DND-41 (cell line): Measurements from ENCODE around the gene PIK3C2B.

Experiments
- ATAC-seq: fragments of 200-7000 bp; cut with Tn5 transposase; 3 replicates; pipeline ENCODE4 v1.9.1; 2021; ENCODE audit warnings: low read depth; ENCODE audit not compliant: insufficient read depth
- DNase-seq: peaks from one replicate; pipeline ENCODE4 v3.0.0-alpha.2; 2020
- H2AFZ ChIP-seq: 2 replicates; pipeline ENCODE4 v1.6.0; 2012; ENCODE audit warnings: low read depth, low read length
- H3K27ac ChIP-seq: 2 replicates; pipeline ENCODE4 v1.5.1; 2012; ENCODE audit warnings: low read length, inconsistent platforms
- H3K27me3 ChIP-seq: fragments of 200-600 bp; sonication (generic); 2 replicates; pipeline ENCODE4 v1.6.0; 2012; ENCODE audit warnings: low read length, mild to moderate bottlenecking, inconsistent platforms; ENCODE audit not compliant: insufficient read depth, poor library complexity
- H3K36me3 ChIP-seq: 2 replicates; pipeline ENCODE4 v1.5.1; 2012; ENCODE audit warnings: low read length, inconsistent platforms; ENCODE audit not compliant: insufficient read depth
- H3K4me1 ChIP-seq: 2 replicates; pipeline ENCODE4 v1.5.1; 2012; ENCODE audit warnings: mild to moderate bottlenecking, low read length; ENCODE audit not compliant: insufficient read depth
- H3K4me2 ChIP-seq: 2 replicates; pipeline ENCODE4 v1.6.0; 2012; ENCODE audit warnings: mild to moderate bottlenecking, moderate library complexity, low read length, inconsistent platforms; ENCODE audit not compliant: insufficient read depth
- H3K4me3 ChIP-seq, 2 experiments: fragments of 200-600 bp in 1 of 2; shearing (Covaris generic) in 1 of 2; 2 replicates each; pipeline ENCODE4 v1.5.1; 2012 to 2016; ENCODE audit warnings: inconsistent platforms in 2 of 2, low read length in 2 of 2, mild to moderate bottlenecking in 2 of 2, low read depth in 1 of 2, moderate library complexity in 1 of 2
- H3K79me2 ChIP-seq: 2 replicates; pipeline ENCODE4 v1.6.0; 2012; ENCODE audit warnings: low read length, inconsistent platforms; ENCODE audit not compliant: insufficient read depth
- H3K9ac ChIP-seq: 2 replicates; pipeline ENCODE4 v1.6.0; 2012; ENCODE audit warnings: low read depth, mild to moderate bottlenecking, inconsistent platforms, low read length, moderate library complexity
- H3K9me3 ChIP-seq: 2 replicates; pipeline ENCODE4 v1.5.1; 2012; ENCODE audit warnings: low read length, moderate library complexity, mild to moderate bottlenecking, inconsistent platforms; ENCODE audit not compliant: insufficient read depth, severe bottlenecking
- H4K20me1 ChIP-seq: 2 replicates; pipeline ENCODE4 v1.6.0; 2012; ENCODE audit warnings: low read length; ENCODE audit not compliant: insufficient read depth
- EZH2 ChIP-seq: IDR thresholded peaks from 3 replicates; pipeline ENCODE4 v1.6.1; 2012; ENCODE audit warnings: borderline replicate concordance, low read depth, mild to moderate bottlenecking, moderate library complexity, low read length, inconsistent platforms; ENCODE audit not compliant: severe bottlenecking
- TF ChIP-seq, protein P1 (sequence below): IDR thresholded peaks from 2 replicates; pipeline ENCODE4 v1.5.1; 2012; ENCODE audit warnings: borderline replicate concordance, low read length, moderate library complexity, mild to moderate bottlenecking; ENCODE audit not compliant: poor library complexity, severe bottlenecking; ENCODE audit errors: extremely low read depth

The PIK3C2B gene

DNA sequence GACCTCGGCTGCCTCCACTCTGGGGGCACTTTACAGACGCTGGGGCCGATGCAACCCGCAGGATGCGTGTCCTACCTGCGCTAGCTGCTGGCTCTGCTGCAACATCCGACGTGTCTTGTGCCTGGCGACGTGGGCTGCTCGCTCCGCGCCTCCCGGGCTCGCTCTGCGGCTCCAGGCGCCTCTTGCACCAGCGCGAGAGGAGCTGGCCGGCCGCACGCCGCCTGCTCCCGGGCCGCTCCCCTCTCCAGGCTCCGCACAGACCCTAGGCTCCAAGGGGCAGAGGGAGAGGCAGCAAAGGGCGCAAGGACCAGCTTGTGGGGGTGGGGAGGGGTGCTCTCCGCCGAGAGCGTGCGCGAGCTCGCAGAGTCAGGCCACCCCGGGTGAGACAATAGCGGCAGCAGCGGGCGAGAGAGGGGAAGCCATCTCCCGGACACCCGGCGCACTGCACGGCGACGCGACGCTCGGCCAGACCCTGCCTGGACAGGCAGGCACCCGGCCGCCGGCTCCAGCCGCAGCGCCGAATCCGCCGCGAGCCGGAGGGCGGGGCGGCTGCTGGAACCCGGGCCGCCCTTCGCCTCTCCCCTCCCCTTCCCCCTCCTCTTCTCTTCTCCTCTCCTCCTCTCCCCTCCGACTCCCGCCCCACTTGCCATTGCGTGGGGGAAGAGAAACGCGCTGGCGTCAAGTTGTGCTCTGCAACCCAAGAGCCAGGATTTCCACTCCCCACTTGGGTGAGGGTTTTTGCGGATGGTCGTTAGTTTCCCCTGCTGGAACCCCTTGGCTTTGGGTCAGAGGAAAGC, at the start of gene PIK3C2B:
Gene PIK3C2B, minus strand, starts transcription at position 525 of the 797 bp plus-strand sequence. CDS start 25,003 bp downstream, outside the sequence.
- Histone ChIP-seq H3K27ac (peak within 1 kb of the TSS; percentile 84), H4K20me1 (peaks cover 14% of the 10 kb centered on the region; the same call in 1 of the 2 replicates), H3K9ac (peak within 1 kb of the TSS; percentile 87), H3K79me2 (peaks cover 48% of the 10 kb centered on the region), H3K4me1 (peaks cover 43% of the 10 kb centered on the region), H3K9me3 (no peaks in the 10 kb centered on the region), H3K27me3 (no peaks in the 10 kb centered on the region), H2AFZ (peak within 1 kb of the TSS; percentile 91), H3K36me3 (peaks cover 9% of the 10 kb centered on the region), H3K4me2 (peak within 1 kb of the TSS; percentile 82), H3K4me3 (peak within 1 kb of the TSS; percentile 93 to 99)
- ATAC-seq (peak; percentile 68), DNase-seq (peak; percentile 76)
- TF ChIP-seq, protein P1, sequence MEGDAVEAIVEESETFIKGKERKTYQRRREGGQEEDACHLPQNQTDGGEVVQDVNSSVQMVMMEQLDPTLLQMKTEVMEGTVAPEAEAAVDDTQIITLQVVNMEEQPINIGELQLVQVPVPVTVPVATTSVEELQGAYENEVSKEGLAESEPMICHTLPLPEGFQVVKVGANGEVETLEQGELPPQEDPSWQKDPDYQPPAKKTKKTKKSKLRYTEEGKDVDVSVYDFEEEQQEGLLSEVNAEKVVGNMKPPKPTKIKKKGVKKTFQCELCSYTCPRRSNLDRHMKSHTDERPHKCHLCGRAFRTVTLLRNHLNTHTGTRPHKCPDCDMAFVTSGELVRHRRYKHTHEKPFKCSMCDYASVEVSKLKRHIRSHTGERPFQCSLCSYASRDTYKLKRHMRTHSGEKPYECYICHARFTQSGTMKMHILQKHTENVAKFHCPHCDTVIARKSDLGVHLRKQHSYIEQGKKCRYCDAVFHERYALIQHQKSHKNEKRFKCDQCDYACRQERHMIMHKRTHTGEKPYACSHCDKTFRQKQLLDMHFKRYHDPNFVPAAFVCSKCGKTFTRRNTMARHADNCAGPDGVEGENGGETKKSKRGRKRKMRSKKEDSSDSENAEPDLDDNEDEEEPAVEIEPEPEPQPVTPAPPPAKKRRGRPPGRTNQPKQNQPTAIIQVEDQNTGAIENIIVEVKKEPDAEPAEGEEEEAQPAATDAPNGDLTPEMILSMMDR: peak; percentile 42
- no peak for TF ChIP-seq EZH2

GRCh38 chr1:204544321-204544720, 49.7 kb upstream of the PIK3C2B start:
- peak overlapping the region; percentile 22; the same call in 1 of the 2 replicates for H3K9ac ChIP-seq
- no peak for TF ChIP-seq EZH2
- TF ChIP-seq, protein P1: no peak
- ATAC-seq (peak; percentile 94), DNase-seq (no peak)
- H4K20me1 ChIP-seq: no peaks in the 10 kb centered on the region
- no peaks in the 10 kb centered on the region for H3K9me3 ChIP-seq
- peaks cover 96% of the 10 kb centered on the region for H3K36me3 ChIP-seq
- H3K79me2 ChIP-seq: peaks cover 20% of the 10 kb centered on the region
- peak overlapping the region; percentile 85 for H3K27ac ChIP-seq
- H3K4me3 ChIP-seq: no peak overlapping the region
- H3K27me3 ChIP-seq: no peaks in the 10 kb centered on the region
- H2AFZ ChIP-seq: no peak overlapping the region
- 0 out of 2 replicates have a peak overlapping the region, but pooled peaks have one; percentile 1 for H3K4me2 ChIP-seq
- peaks cover 48% of the 10 kb centered on the region for H3K4me1 ChIP-seq

DNA sequence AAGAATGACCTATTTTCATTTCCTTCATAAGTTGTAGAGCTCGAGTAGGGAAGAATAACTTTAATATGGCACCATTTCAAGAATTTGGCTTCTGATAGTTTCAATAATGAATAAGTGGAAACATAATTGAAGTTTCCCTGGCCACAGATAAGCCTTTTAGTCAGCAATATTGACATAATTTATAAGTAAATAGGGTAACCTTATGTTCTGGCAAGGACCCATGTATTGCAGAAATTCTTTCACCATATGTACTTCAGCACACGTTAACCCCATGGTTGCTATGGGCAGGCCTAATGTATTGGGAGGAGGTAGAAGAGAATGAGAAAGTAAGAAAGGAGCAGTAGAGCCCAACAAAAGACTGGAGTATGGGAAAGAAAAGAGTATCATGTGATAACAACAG, 47.0 kb upstream of the PIK3C2B start:
- Histone ChIP-seq H3K4me2 (no peak overlapping the region), H3K9ac (no peak overlapping the region), H3K4me3 (no peak overlapping the region), H2AFZ (no peak overlapping the region), H3K79me2 (peaks cover 25% of the 10 kb centered on the region), H3K27ac (no peak overlapping the region; the same call in 1 of the 2 replicates), H3K4me1 (peaks cover 48% of the 10 kb centered on the region), H3K27me3 (no peaks in the 10 kb centered on the region), H4K20me1 (peaks cover 5% of the 10 kb centered on the region; the same call in 1 of the 2 replicates), H3K9me3 (no peaks in the 10 kb centered on the region), H3K36me3 (peaks cover 95% of the 10 kb centered on the region)
- ATAC-seq: no peak
- TF ChIP-seq EZH2: no peak
- TF ChIP-seq, protein P1: no peak
- no peak for DNase-seq
